ENCODE data around the gene BTBD2. TPM values are rescaled to one million over a fixed set of nuclear protein-coding genes. Genes with fewer than 3 reads are reported as not detected.

The BTBD2 gene
- total RNA-seq, 1 donor from 2014 or later: 118 TPM

- Mint-ChIP-seq H3K9me3 (no peaks in the 10 kb centered on the region), H3K4me1 (no peaks in the 10 kb centered on the region), H3K27ac (no peak overlapping the region), H3K4me3 (no peak overlapping the region), H3K36me3 (peaks cover 8% of the 10 kb centered on the region), H3K27me3 (ENCODE audit: low read depth) (no peaks in the 10 kb centered on the region)
- DNase-seq (ENCODE audit: low spot score in 2 of 2, unreplicated experiment in 2 of 2): no peak
- TF ChIP-seq, protein P1, sequence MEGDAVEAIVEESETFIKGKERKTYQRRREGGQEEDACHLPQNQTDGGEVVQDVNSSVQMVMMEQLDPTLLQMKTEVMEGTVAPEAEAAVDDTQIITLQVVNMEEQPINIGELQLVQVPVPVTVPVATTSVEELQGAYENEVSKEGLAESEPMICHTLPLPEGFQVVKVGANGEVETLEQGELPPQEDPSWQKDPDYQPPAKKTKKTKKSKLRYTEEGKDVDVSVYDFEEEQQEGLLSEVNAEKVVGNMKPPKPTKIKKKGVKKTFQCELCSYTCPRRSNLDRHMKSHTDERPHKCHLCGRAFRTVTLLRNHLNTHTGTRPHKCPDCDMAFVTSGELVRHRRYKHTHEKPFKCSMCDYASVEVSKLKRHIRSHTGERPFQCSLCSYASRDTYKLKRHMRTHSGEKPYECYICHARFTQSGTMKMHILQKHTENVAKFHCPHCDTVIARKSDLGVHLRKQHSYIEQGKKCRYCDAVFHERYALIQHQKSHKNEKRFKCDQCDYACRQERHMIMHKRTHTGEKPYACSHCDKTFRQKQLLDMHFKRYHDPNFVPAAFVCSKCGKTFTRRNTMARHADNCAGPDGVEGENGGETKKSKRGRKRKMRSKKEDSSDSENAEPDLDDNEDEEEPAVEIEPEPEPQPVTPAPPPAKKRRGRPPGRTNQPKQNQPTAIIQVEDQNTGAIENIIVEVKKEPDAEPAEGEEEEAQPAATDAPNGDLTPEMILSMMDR (IDR thresholded peaks at IDR 0.05; ENCODE audit: unreplicated experiment): no peak
Observed at GRCh38 chr19:1975162-1975480, 40.4 kb downstream of the BTBD2 start.

DNA sequence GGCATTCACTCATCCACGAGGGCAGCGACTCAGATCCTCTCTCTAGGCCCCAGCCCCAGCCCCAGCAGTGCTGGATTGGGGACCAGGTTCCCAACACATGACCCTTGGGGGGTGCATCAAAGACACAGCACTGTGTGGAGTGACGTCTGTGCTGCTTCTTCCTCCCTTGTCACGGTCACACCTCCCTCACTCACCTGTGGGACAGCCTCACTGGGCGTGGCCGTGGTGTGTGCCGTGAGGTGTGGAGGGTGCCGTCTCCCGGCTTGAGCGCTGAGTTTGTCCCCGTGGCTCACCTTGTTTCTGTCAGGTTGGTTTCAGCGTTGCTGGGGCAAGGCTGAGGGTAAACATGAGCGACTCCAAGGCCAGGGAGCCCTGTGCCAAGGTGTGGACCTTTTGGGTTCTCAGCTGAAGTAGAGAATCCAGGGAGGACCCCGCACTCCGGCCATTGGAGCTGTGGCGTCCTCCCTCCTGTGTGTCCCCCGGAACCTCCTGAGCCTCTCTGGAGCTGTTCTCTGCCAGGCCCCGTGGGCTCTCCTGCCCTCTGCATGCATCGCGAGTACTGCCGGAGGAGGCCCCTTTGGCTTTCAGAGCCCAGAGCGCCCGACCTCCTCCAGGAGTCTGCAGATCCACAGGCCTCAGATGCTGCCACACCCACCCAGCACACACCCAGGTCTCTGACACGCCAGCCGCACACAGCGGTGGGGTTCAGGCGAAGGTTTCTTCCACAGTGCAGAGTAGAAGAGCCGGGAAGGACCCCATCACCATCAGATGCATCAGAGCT, 40.9 kb downstream of the BTBD2 start:
- Mint-ChIP-seq H3K36me3 (peaks cover 9% of the 10 kb centered on the region), H3K4me3 (no peak overlapping the region), H3K27me3 (ENCODE audit: low read depth) (no peaks in the 10 kb centered on the region), H3K27ac (no peak overlapping the region), H3K4me1 (no peaks in the 10 kb centered on the region), H3K9me3 (no peaks in the 10 kb centered on the region)
- TF ChIP-seq, protein P1 (IDR thresholded peaks at IDR 0.05; ENCODE audit: unreplicated experiment): no peak
- DNase-seq (ENCODE audit: low spot score in 2 of 2, unreplicated experiment in 2 of 2): no peak

DNA sequence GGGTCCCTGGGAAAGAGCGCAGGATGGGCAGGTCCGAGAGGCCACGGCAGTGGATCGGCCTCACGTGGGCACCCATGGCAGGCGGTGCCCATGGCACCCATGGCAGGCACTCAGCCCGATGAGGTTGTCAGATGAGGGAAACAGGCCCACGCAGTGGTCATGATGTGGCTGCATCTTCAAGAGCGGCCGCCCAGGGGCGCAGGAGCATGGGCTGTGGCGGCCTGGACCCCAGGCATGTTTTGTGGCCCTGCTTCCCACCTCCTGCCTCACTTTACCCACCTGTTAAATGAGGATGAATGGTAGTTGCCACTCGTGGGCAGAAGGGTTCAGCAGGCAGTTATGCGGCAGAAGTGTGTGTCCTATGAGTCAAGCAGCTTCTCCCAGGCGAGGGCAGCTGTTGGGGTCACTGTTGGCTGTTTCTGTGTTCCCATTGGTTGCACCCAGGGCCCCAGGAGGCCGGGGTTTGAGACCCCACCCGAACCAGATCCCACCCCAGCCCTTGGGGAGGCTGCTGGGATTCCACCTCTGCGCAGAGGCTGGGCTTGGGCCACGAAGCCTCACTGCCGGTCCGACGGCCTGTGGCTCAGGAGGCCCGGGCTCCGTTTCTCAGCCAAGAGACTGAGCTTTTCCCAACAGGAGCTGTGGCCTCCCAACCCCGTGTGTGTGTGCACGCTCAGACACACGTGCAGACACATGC, 44.6 kb downstream of the BTBD2 start:
- no peak for DNase-seq (ENCODE audit: low spot score in 2 of 2, unreplicated experiment in 2 of 2)
- peaks cover 11% of the 10 kb centered on the region for H3K36me3 Mint-ChIP-seq

GRCh38 chr19:1970003-1970805, 45.3 kb downstream of the BTBD2 start:
- no peak overlapping the region for H3K4me3 Mint-ChIP-seq
- DNase-seq (ENCODE audit: low spot score in 2 of 2, unreplicated experiment in 2 of 2): no peak
- H3K36me3 Mint-ChIP-seq: peaks cover 11% of the 10 kb centered on the region
- H3K27me3 Mint-ChIP-seq (ENCODE audit: low read depth): no peaks in the 10 kb centered on the region
- peaks cover 3% of the 10 kb centered on the region for H3K4me1 Mint-ChIP-seq
- no peaks in the 10 kb centered on the region for H3K9me3 Mint-ChIP-seq
- TF ChIP-seq, protein P1 (IDR thresholded peaks at IDR 0.05; ENCODE audit: unreplicated experiment): no peak
- no peak overlapping the region for H3K27ac Mint-ChIP-seq

More for the DNA sequence above, 44.6 kb downstream of the BTBD2 start:
- Mint-ChIP-seq H3K9me3 (no peaks in the 10 kb centered on the region), H3K4me3 (no peak overlapping the region), H3K27ac (no peak overlapping the region), H3K27me3 (ENCODE audit: low read depth) (no peaks in the 10 kb centered on the region), H3K4me1 (peaks cover 3% of the 10 kb centered on the region)
- TF ChIP-seq, protein P1 (IDR thresholded peaks at IDR 0.05; ENCODE audit: unreplicated experiment): no peak

DNA sequence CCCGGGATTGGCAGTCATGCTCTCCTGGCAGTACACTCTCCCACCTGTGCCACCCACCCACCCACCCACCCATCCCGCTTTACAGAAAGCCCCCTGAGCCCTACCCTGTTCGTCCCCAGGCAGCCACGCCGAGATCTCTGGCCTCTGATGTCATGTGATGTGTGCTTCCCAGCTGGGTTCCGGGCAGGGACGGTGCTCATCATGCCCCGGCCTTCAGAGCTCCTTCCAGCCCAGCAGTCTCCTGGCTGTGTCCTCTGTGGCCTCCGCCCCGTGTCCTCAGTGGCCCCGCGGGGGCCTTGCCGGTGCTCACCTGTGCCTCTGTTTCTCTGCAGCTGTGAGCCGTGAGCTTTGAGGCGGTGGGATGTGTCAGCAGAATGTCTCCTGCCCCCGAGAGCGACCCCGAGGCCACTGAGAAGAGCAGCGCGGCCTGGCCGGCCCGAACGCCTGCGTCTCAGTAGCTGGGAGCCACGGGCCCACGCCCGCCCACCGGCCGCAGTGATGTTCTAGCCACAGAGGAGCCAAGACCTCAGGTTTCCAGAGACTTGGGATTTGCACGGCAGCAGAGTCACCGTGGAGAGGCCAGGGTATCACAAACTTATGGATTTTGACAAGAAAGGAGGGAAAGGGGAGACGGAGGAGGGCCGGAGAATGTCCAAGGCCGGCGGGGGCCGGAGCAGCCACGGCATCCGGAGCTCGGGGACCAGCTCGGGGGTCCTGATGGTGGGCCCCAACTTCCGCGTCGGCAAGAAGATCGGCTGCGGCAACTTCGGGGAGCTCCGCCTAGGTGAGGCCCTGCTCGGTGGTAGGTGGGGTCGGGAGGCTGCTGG, 46.1 kb downstream of the BTBD2 start:
- TF ChIP-seq, protein P1 (IDR thresholded peaks at IDR 0.05; ENCODE audit: unreplicated experiment): no peak
- Mint-ChIP-seq H3K9me3 (no peaks in the 10 kb centered on the region), H3K4me3 (no peak overlapping the region), H3K27me3 (ENCODE audit: low read depth) (no peaks in the 10 kb centered on the region), H3K27ac (peak overlapping the region; percentile 53), H3K4me1 (peaks cover 3% of the 10 kb centered on the region), H3K36me3 (peaks cover 8% of the 10 kb centered on the region)
- DNase-seq (ENCODE audit: low spot score in 2 of 2, unreplicated experiment in 2 of 2): no peak
